Left lung (tissue), 10 donors: ENCODE data around the gene PRDM10. TPM values are rescaled to one million over a fixed set of nuclear protein-coding genes. Genes with fewer than 3 reads are reported as not detected.

Source experiments
- ATAC-seq: fragments of 200-7000 bp; cut with Tn5 transposase; one replicate; pipeline ENCODE4 v1.9.1; 2020; ENCODE audit warnings: moderate library complexity
- DNase-seq, 4 donors: peaks; one replicate each; pipeline ENCODE4 v3.0.0-alpha.2; 2013 to 2020
- H3K27ac ChIP-seq, 2 donors: fragments of 200-600 bp; sonication (generic) in 1 of 2; one replicate each; pipeline versions ENCODE4 v1.5.0 to v1.8.0; 2020 to 2021
- H3K27me3 ChIP-seq, 2 donors: fragments of 200-600 bp; sonication (generic) in 1 of 2; one replicate each; pipeline versions ENCODE4 v1.5.0 to v1.8.0; 2020 to 2021
- H3K36me3 ChIP-seq, 2 donors: fragments of 200-600 bp; sonication (generic) in 1 of 2; one replicate each; pipeline versions ENCODE4 v1.5.0 to v1.8.0; 2020 to 2021
- H3K4me1 ChIP-seq, 2 donors: fragments of 200-600 bp; one replicate each; pipeline ENCODE4 v1.8.0; 2021
- H3K4me3 ChIP-seq, 2 donors: fragments of 200-600 bp; sonication (generic) in 1 of 2; one replicate each; pipeline versions ENCODE4 v1.5.0 to v1.8.0; 2020 to 2021; ENCODE audit warnings: mild to moderate bottlenecking in 1 of 2
- H3K9me3 ChIP-seq, 2 donors: fragments of 200-600 bp; sonication (generic) in 1 of 2; one replicate each; pipeline versions ENCODE4 v1.5.0 to v1.8.0; 2020 to 2021
- CTCF ChIP-seq, 2 donors: fragments of 200-600 bp; sonication (generic) in 1 of 2; IDR thresholded peaks; one replicate each; pipeline versions ENCODE4 v1.5.0 to v1.8.0; 2021; ENCODE audit warnings: antibody characterized with exemption in 2 of 2
- intact Hi-C, 2 donors: fragments of 100-400 bp; cut with DNase I; formaldehyde crosslinking; loops; one replicate each; pipeline versions ENCODE4 v1.11.2 to v1.14.2; 2022
- polyA plus RNA-seq, 6 donors: library from polyadenylated mRNA; unstranded; fragments of 120-200 nt; gene quantifications; one replicate each; pipeline ENCODE4 v1.2.1, GENCODE V29; 2013; ENCODE audit not compliant: insufficient read length in 6 of 6
- total RNA-seq, 2 donors: library from RNA; stranded (reverse); fragmentation: NEBNext Ultra II Directional; extraction: Animal tissue kit (Norgen Biotek cat#: 25700); gene quantifications; one replicate each; pipeline ENCODE4 v1.2.1, GENCODE V29; 2021
- donor health status: DM: no; HTN: yes; CAD: no.
- donor health status: DM: no; HTN: no; CAD: no.

Gene PRDM10
- total and polyA plus RNA-seq, 8 donors: 8.0 to 15.9 (median 10.6) TPM

GRCh38 chr11:129968591-129969419, 33.8 kb downstream of the PRDM10 start:
- Histone ChIP-seq H3K9me3 (no peaks in the 10 kb centered on the region), H3K4me1 (peaks cover 0 to 31% of the 10 kb centered on the region in 2 donors), H3K36me3 (no peaks in the 10 kb centered on the region), H3K27ac (no peak overlapping the region), H3K27me3 (no peaks in the 10 kb centered on the region), H3K4me3 (no peak overlapping the region)
- TF ChIP-seq CTCF (IDR thresholded peaks at IDR 0.05): no peak
- DNase-seq (no peak), ATAC-seq (no peak)
- intact Hi-C loops: no loop called here

- Histone ChIP-seq H3K4me1 (peaks cover 0 to 24% of the 10 kb centered on the region in 2 donors), H3K27me3 (no peaks in the 10 kb centered on the region), H3K27ac (no peak overlapping the region), H3K9me3 (no peaks in the 10 kb centered on the region), H3K4me3 (no peak overlapping the region), H3K36me3 (no peaks in the 10 kb centered on the region)
- no peak for TF ChIP-seq CTCF (IDR thresholded peaks at IDR 0.05)
- DNase-seq (no peak), ATAC-seq (no peak)
- intact Hi-C loops: no loop called here
These were observed 34.6 kb downstream of the PRDM10 start for GRCh38 chr11:129967996-129968395.

- H3K4me1 ChIP-seq: peaks cover 0 to 21% of the 10 kb centered on the region in 2 donors
- H3K27ac ChIP-seq: no peak overlapping the region
- no peak for DNase-seq
- intact Hi-C loops: no loop called here
- no peak for TF ChIP-seq CTCF (IDR thresholded peaks at IDR 0.05)
- no peaks in the 10 kb centered on the region for H3K27me3 ChIP-seq
- H3K9me3 ChIP-seq: no peaks in the 10 kb centered on the region
- ATAC-seq: no peak
- H3K4me3 ChIP-seq: no peak overlapping the region
- H3K36me3 ChIP-seq: no peaks in the 10 kb centered on the region
These were observed 37.4 kb downstream of the PRDM10 start for GRCh38 chr11:129965248-129965647.

- H3K27ac ChIP-seq: no peak overlapping the region
- no peaks in the 10 kb centered on the region for H3K27me3 ChIP-seq
- TF ChIP-seq CTCF (IDR thresholded peaks at IDR 0.05): no peak
- no peaks in the 10 kb centered on the region for H3K4me1 ChIP-seq
- ATAC-seq (peak; percentile 73), DNase-seq (no peak)
- peaks cover 0 to 23% of the 10 kb centered on the region in 2 donors for H3K36me3 ChIP-seq
- no peaks in the 10 kb centered on the region for H3K9me3 ChIP-seq
- intact Hi-C loops: no loop called here
- H3K4me3 ChIP-seq: no peak overlapping the region
These were observed 42.1 kb downstream of the PRDM10 start for GRCh38 chr11:129960216-129961214.

- no peak overlapping the region for H3K27ac ChIP-seq
- peaks cover 0 to 24% of the 10 kb centered on the region in 2 donors for H3K36me3 ChIP-seq
- H3K9me3 ChIP-seq: no peaks in the 10 kb centered on the region
- DNase-seq: no peak
- intact Hi-C loops: no loop called here
- no peak overlapping the region for H3K4me3 ChIP-seq
- no peaks in the 10 kb centered on the region for H3K27me3 ChIP-seq
- ATAC-seq: no peak
- no peaks in the 10 kb centered on the region for H3K4me1 ChIP-seq
- TF ChIP-seq CTCF (IDR thresholded peaks at IDR 0.05): no peak
These were observed 42.9 kb downstream of the PRDM10 start for GRCh38 chr11:129959687-129960086.
